ENCODE results near the gene GARNL3. TPM values are rescaled to one million over a fixed set of nuclear protein-coding genes. Genes with fewer than 3 reads are reported as not detected.

Gene GARNL3
- total RNA-seq, 1 experiment from 2014 or later, result 11.5 TPM

GRCh38 chr9:127361561-127361960 is 97.0 kb downstream of the GARNL3 start:
- H3K27me3 ChIP-seq (ENCODE audit: control insufficient read depth, insufficient read depth, low read length), result no peaks in the 10 kb centered on the region
- no peak overlapping the region for H3K27ac ChIP-seq (ENCODE audit: low read length)
- no peaks in the 10 kb centered on the region for H3K9me3 ChIP-seq (ENCODE audit: control insufficient read depth, insufficient read depth, low read depth, low read length)
- DNase-seq (ENCODE audit: low read depth, low spot score) (no peak), ATAC-seq (no peak)
- no peaks in the 10 kb centered on the region for H3K36me3 ChIP-seq (ENCODE audit: control insufficient read depth, insufficient read depth, low read length)
- no TSS peak for BruUV-seq (replicated peaks)
- ChIA-PET CTCF (no interaction called here), POLR2A (no interaction called here)
- no peak for TF ChIP-seq SIN3A (IDR thresholded peaks at IDR 0.05; ENCODE audit: borderline replicate concordance, insufficient read depth, low read depth, low read length)
- TF ChIP-seq POLR2AphosphoS5 (IDR thresholded peaks at IDR 0.05; ENCODE audit: low read depth, low read length), result no peak
- TF ChIP-seq CTCF (IDR thresholded peaks at IDR 0.05), result no peak
- TF ChIP-seq REST (IDR thresholded peaks at IDR 0.05; ENCODE audit: insufficient read depth in 1 of 2, low read depth in 2 of 2, low read length in 1 of 2), result no peak
- no peak for TF ChIP-seq TCF7L2 (IDR thresholded peaks at IDR 0.05; ENCODE audit: low read depth, low read length)
- intact Hi-C loops (cut with micrococcal nuclease; ENCODE audit: unreplicated experiment), result no loop called here
- no peaks in the 10 kb centered on the region for H3K4me1 ChIP-seq (ENCODE audit: control insufficient read depth, insufficient read depth, low read length)
- in situ Hi-C loops (cut with HindIII; ENCODE audit: low pct_unique_long_range_greater_than_20kb, low sequenced_read_pairs), result no loop called here
- no peak overlapping the region for H3K4me3 ChIP-seq (ENCODE audit: low read depth in 2 of 2, low read length in 2 of 2)

GRCh38 chr9:127362829-127363228 is 98.3 kb downstream of the GARNL3 start:
- ATAC-seq (no peak), DNase-seq (ENCODE audit: low read depth, low spot score) (no peak)
- Histone ChIP-seq H3K4me1 (ENCODE audit: control insufficient read depth, insufficient read depth, low read length) (no peaks in the 10 kb centered on the region), H3K36me3 (ENCODE audit: control insufficient read depth, insufficient read depth, low read length) (no peaks in the 10 kb centered on the region), H3K27me3 (ENCODE audit: control insufficient read depth, insufficient read depth, low read length) (no peaks in the 10 kb centered on the region), H3K4me3 (ENCODE audit: low read depth in 2 of 2, low read length in 2 of 2) (no peak overlapping the region), H3K9me3 (ENCODE audit: control insufficient read depth, insufficient read depth, low read depth, low read length) (no peaks in the 10 kb centered on the region), H3K27ac (ENCODE audit: low read length) (no peak overlapping the region)
- in situ Hi-C loops (cut with HindIII; ENCODE audit: low pct_unique_long_range_greater_than_20kb, low sequenced_read_pairs) (no loop called here), intact Hi-C loops (cut with micrococcal nuclease; ENCODE audit: unreplicated experiment) (no loop called here)
- ChIA-PET CTCF (no interaction called here), POLR2A (no interaction called here)
- no peak for TF ChIP-seq REST (IDR thresholded peaks at IDR 0.05; ENCODE audit: insufficient read depth in 1 of 2, low read depth in 2 of 2, low read length in 1 of 2)
- no peak for TF ChIP-seq POLR2AphosphoS5 (IDR thresholded peaks at IDR 0.05; ENCODE audit: low read depth, low read length)
- no peak for TF ChIP-seq CTCF (IDR thresholded peaks at IDR 0.05)
- TF ChIP-seq TCF7L2 (IDR thresholded peaks at IDR 0.05; ENCODE audit: low read depth, low read length), result no peak
- TF ChIP-seq SIN3A (IDR thresholded peaks at IDR 0.05; ENCODE audit: borderline replicate concordance, insufficient read depth, low read depth, low read length), result no peak
- BruUV-seq (replicated peaks), result no TSS peak
